ENCODE data around the gene RASAL1. TPM values are rescaled to one million over a fixed set of nuclear protein-coding genes. Genes with fewer than 3 reads are reported as not detected.

Gene RASAL1
- total RNA-seq, 1 experiment from 2014 or later = 14.9 TPM

- H4K20me1 ChIP-seq (ENCODE audit: insufficient read depth) = no peaks in the 10 kb centered on the region
- intact Hi-C loops (cut with micrococcal nuclease; ENCODE audit: unreplicated experiment) = loop anchor here (5.0 kb wide), 3 partner anchors 47 to 862 kb away; no protein-coding TSS in a partner anchor
- POLR2A ChIA-PET (ENCODE audit: unreplicated experiment) = no interaction called here
- H3K27me3 ChIP-seq (ENCODE audit: insufficient read depth, low read depth) = peaks cover 35% of the 10 kb centered on the region
- TF ChIP-seq, protein P1, sequence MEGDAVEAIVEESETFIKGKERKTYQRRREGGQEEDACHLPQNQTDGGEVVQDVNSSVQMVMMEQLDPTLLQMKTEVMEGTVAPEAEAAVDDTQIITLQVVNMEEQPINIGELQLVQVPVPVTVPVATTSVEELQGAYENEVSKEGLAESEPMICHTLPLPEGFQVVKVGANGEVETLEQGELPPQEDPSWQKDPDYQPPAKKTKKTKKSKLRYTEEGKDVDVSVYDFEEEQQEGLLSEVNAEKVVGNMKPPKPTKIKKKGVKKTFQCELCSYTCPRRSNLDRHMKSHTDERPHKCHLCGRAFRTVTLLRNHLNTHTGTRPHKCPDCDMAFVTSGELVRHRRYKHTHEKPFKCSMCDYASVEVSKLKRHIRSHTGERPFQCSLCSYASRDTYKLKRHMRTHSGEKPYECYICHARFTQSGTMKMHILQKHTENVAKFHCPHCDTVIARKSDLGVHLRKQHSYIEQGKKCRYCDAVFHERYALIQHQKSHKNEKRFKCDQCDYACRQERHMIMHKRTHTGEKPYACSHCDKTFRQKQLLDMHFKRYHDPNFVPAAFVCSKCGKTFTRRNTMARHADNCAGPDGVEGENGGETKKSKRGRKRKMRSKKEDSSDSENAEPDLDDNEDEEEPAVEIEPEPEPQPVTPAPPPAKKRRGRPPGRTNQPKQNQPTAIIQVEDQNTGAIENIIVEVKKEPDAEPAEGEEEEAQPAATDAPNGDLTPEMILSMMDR (conservative IDR thresholded peaks at IDR 0.05) = peak; percentile 56; the same call in 1 of the 2 replicates
- TF ChIP-seq EZH2 (IDR thresholded peaks at IDR 0.05; ENCODE audit: low read depth) = no peak
- H3K4me3 ChIP-seq = no peak overlapping the region
- DNase-seq = peak in 1 of 2 experiments; percentile 16
- H3K9me2 ChIP-seq (ENCODE audit: insufficient read depth) = no peaks in the 10 kb centered on the region
- no peaks in the 10 kb centered on the region for H3K36me3 ChIP-seq (ENCODE audit: low read depth)
- H3K27ac ChIP-seq = no peak overlapping the region
- H3K4me2 ChIP-seq = no peak overlapping the region
- H3K4me1 ChIP-seq (replicated peaks; ENCODE audit: insufficient read depth) = no peaks in the 10 kb centered on the region
- CTCF ChIA-PET = no interaction called here
- H3K9me3 ChIP-seq (ENCODE audit: insufficient read depth, low read depth) = no peaks in the 10 kb centered on the region
- no peak overlapping the region for H2AFZ ChIP-seq
- BruUV-seq (replicated peaks) = no TSS peak
- H3K79me2 ChIP-seq (ENCODE audit: low read depth) = no peaks in the 10 kb centered on the region
- peaks cover 4% of the 10 kb centered on the region; the same call in 1 of the 2 replicates for H3F3A ChIP-seq (ENCODE audit: insufficient read depth, low read depth)
Measured at GRCh38 chr12:113049976-113050742, 85.4 kb downstream of the RASAL1 start.

Small RNA genes lying within 50 kb of the gene (microRNA-seq; reads per million reads assigned to microRNA genes)
- gene MIR7106 (ENCODE audit: borderline number of aligned reads, borderline replicate concordance) = not detected

Other genes starting within 250 kb of the RASAL1 start
- 13.4 and 18.8 TPM in 2 replicates for gene OAS1, start 228.8 kb downstream of the RASAL1 start, total RNA-seq (2021)
- gene OAS3, start 197.3 kb downstream of the RASAL1 start, total RNA-seq (2021) = 16.2 and 17.4 TPM in 2 replicates
- gene OAS2, start 157.2 kb downstream of the RASAL1 start, total RNA-seq (2021) = 0.98 and 1.3 TPM in 2 replicates
- gene DTX1, start 79.0 kb downstream of the RASAL1 start, total RNA-seq (2021) = 0.13 and 0.25 TPM in 2 replicates
- 1.3 and 1.9 TPM in 2 replicates for gene CFAP73, start 14.0 kb upstream of the RASAL1 start, total RNA-seq (2021)
- gene DDX54, start 49.7 kb upstream of the RASAL1 start, total RNA-seq (2021) = 80.1 and 81.3 TPM in 2 replicates
- 15.8 and 16.1 TPM in 2 replicates for gene RITA1, start 50.0 kb upstream of the RASAL1 start, total RNA-seq (2021)
- 34.1 and 42.7 TPM in 2 replicates for gene TPCN1, start 85.7 kb upstream of the RASAL1 start, total RNA-seq (2021)
- gene SLC8B1, start 199.3 kb upstream of the RASAL1 start, total RNA-seq (2021) = 29.0 and 39.1 TPM in 2 replicates
- 30.7 and 33.8 TPM in 2 replicates for gene PLBD2, start 222.8 kb upstream of the RASAL1 start, total RNA-seq (2021)

All from PC-9 (cell line).